Measurements from ENCODE around the gene MIDN. TPM values are rescaled to one million over a fixed set of nuclear protein-coding genes. Genes with fewer than 3 reads are reported as not detected.

MIDN gene
- total RNA-seq, 1 experiment from 2014 or later, result 7.2 TPM

- peaks cover 22% of the 10 kb centered on the region for H3K4me1 ChIP-seq (replicated peaks)
- H3K9me3 ChIP-seq (replicated peaks), result no peaks in the 10 kb centered on the region
- H3K4me3 ChIP-seq, result no peak overlapping the region
- H3K27ac ChIP-seq, result no peak overlapping the region
- DNase-seq (ENCODE audit: low read depth in 1 of 2, low spot score in 2 of 2), result no peak
- H3K27me3 ChIP-seq (replicated peaks), result peaks cover 5% of the 10 kb centered on the region
- peaks cover 11% of the 10 kb centered on the region for H3K36me3 ChIP-seq
Observed at GRCh38 chr19:1233115-1233667, 15.2 kb upstream of the MIDN start.

- H3K27me3 ChIP-seq (replicated peaks), result peaks cover 5% of the 10 kb centered on the region
- no peaks in the 10 kb centered on the region for H3K9me3 ChIP-seq (replicated peaks)
- H3K4me3 ChIP-seq, result no peak overlapping the region
- peaks cover 10% of the 10 kb centered on the region for H3K36me3 ChIP-seq
- no peak for DNase-seq (ENCODE audit: low read depth in 1 of 2, low spot score in 2 of 2)
- peaks cover 24% of the 10 kb centered on the region for H3K4me1 ChIP-seq (replicated peaks)
- no peak overlapping the region for H3K27ac ChIP-seq
Observed at GRCh38 chr19:1234051-1234954, 14.1 kb upstream of the MIDN start.

- DNase-seq (ENCODE audit: low read depth in 1 of 2, low spot score in 2 of 2), result no peak
- Histone ChIP-seq H3K4me1 (replicated peaks) (peaks cover 28% of the 10 kb centered on the region), H3K9me3 (replicated peaks) (no peaks in the 10 kb centered on the region), H3K4me3 (no peak overlapping the region), H3K36me3 (peaks cover 10% of the 10 kb centered on the region), H3K27me3 (replicated peaks) (peaks cover 5% of the 10 kb centered on the region), H3K27ac (no peak overlapping the region)
Observed at GRCh38 chr19:1234955-1235380, 13.4 kb upstream of the MIDN start.

- Histone ChIP-seq H3K4me3 (no peak overlapping the region), H3K9me3 (replicated peaks) (no peaks in the 10 kb centered on the region), H3K27me3 (replicated peaks) (peaks cover 5% of the 10 kb centered on the region), H3K36me3 (peaks cover 10% of the 10 kb centered on the region), H3K4me1 (replicated peaks) (peaks cover 37% of the 10 kb centered on the region), H3K27ac (no peak overlapping the region)
- DNase-seq (ENCODE audit: low read depth in 1 of 2, low spot score in 2 of 2), result peak; percentile 55 to 81
Observed at GRCh38 chr19:1235625-1236538, 12.5 kb upstream of the MIDN start.

GRCh38 chr19:1236576-1236975 is 11.8 kb upstream of the MIDN start:
- no peak for DNase-seq (ENCODE audit: low read depth in 1 of 2, low spot score in 2 of 2)

GRCh38 chr19:1237027-1237659 is 11.2 kb upstream of the MIDN start:
- Histone ChIP-seq H3K4me3 (peak overlapping the region; percentile 51), H3K36me3 (peaks cover 14% of the 10 kb centered on the region), H3K27ac (no peak overlapping the region), H3K4me1 (replicated peaks) (peaks cover 50% of the 10 kb centered on the region), H3K9me3 (replicated peaks) (no peaks in the 10 kb centered on the region), H3K27me3 (replicated peaks) (peaks cover 5% of the 10 kb centered on the region)
- no peak for DNase-seq (ENCODE audit: low read depth in 1 of 2, low spot score in 2 of 2)

More at GRCh38 chr19:1236576-1236975, 11.8 kb upstream of the MIDN start:
- H3K4me3 ChIP-seq, result peak overlapping the region; percentile 51
- H3K27me3 ChIP-seq (replicated peaks), result peaks cover 5% of the 10 kb centered on the region
- no peaks in the 10 kb centered on the region for H3K9me3 ChIP-seq (replicated peaks)
- peaks cover 44% of the 10 kb centered on the region for H3K4me1 ChIP-seq (replicated peaks)
- H3K36me3 ChIP-seq, result peaks cover 10% of the 10 kb centered on the region
- H3K27ac ChIP-seq, result no peak overlapping the region

- H3K27me3 ChIP-seq (replicated peaks), result peaks cover 5% of the 10 kb centered on the region
- DNase-seq (ENCODE audit: low read depth in 1 of 2, low spot score in 2 of 2), result no peak
- H3K9me3 ChIP-seq (replicated peaks), result no peaks in the 10 kb centered on the region
- peaks cover 56% of the 10 kb centered on the region for H3K4me1 ChIP-seq (replicated peaks)
- no peak within 1 kb of the TSS for H3K27ac ChIP-seq
- peak within 1 kb of the TSS; percentile 51 for H3K4me3 ChIP-seq
- peaks cover 14% of the 10 kb centered on the region for H3K36me3 ChIP-seq
Observed at GRCh38 chr19:1237754-1238368, 10.5 kb upstream of the MIDN start, which contains the start of gene CBARP. CBARP (minus strand) TSS chr19:1238005; CDS start chr19:1236100, 1,905 bp downstream.

GRCh38 chr19:1238369-1239303 is 9.7 kb upstream of the MIDN start:
- DNase-seq (ENCODE audit: low read depth in 1 of 2, low spot score in 2 of 2), result no peak
- H3K4me1 ChIP-seq (replicated peaks), result peaks cover 59% of the 10 kb centered on the region
- no peak overlapping the region for H3K27ac ChIP-seq
- peaks cover 21% of the 10 kb centered on the region for H3K36me3 ChIP-seq
- peak overlapping the region; percentile 51 for H3K4me3 ChIP-seq
- peaks cover 5% of the 10 kb centered on the region for H3K27me3 ChIP-seq (replicated peaks)
- H3K9me3 ChIP-seq (replicated peaks), result no peaks in the 10 kb centered on the region

- Histone ChIP-seq H3K36me3 (peaks cover 27% of the 10 kb centered on the region), H3K4me3 (no peak overlapping the region), H3K27me3 (replicated peaks) (peaks cover 5% of the 10 kb centered on the region), H3K27ac (no peak overlapping the region), H3K9me3 (replicated peaks) (no peaks in the 10 kb centered on the region), H3K4me1 (replicated peaks) (peaks cover 65% of the 10 kb centered on the region)
- no peak for DNase-seq (ENCODE audit: low read depth in 1 of 2, low spot score in 2 of 2)
Observed at GRCh38 chr19:1239420-1239795, 9.0 kb upstream of the MIDN start.

GRCh38 chr19:1239796-1240737 is 8.3 kb upstream of the MIDN start:
- Histone ChIP-seq H3K27me3 (replicated peaks) (peaks cover 5% of the 10 kb centered on the region), H3K27ac (no peak overlapping the region), H3K4me3 (peak overlapping the region; percentile 25), H3K9me3 (replicated peaks) (no peaks in the 10 kb centered on the region), H3K36me3 (peaks cover 30% of the 10 kb centered on the region), H3K4me1 (replicated peaks) (peaks cover 72% of the 10 kb centered on the region)
- peak; percentile 83 to 90 for DNase-seq (ENCODE audit: low read depth in 1 of 2, low spot score in 2 of 2)

- Histone ChIP-seq H3K4me1 (replicated peaks) (peaks cover 72% of the 10 kb centered on the region), H3K9me3 (replicated peaks) (no peaks in the 10 kb centered on the region), H3K36me3 (peaks cover 25% of the 10 kb centered on the region), H3K27me3 (replicated peaks) (peaks cover 5% of the 10 kb centered on the region), H3K27ac (no peak overlapping the region), H3K4me3 (peak overlapping the region; percentile 90)
- DNase-seq (ENCODE audit: low read depth in 1 of 2, low spot score in 2 of 2), result no peak
Observed at GRCh38 chr19:1240925-1241324, 7.5 kb upstream of the MIDN start.

Measured in SJSA1 (cell line).